ENCODE measurements around the gene CCP110.

The CCP110 gene

GRCh38 chr16:19555186-19555937 lies 31.6 kb downstream of the CCP110 start, which contains the start of gene VPS35L:
TSS of gene VPS35L (plus strand) at chr16:19555703. CDS start at chr16:19555730, 27 bp downstream.
- DNase-seq = peak; percentile 93

GRCh38 chr16:19555938-19556771 lies 32.4 kb downstream of the CCP110 start:
- no peak for DNase-seq

GRCh38 chr16:19559242-19559910 lies 35.6 kb downstream of the CCP110 start:
- DNase-seq = no peak

- DNase-seq = no peak
Measured at GRCh38 chr16:19560078-19560477, 36.3 kb downstream of the CCP110 start.

- DNase-seq = no peak
Measured at GRCh38 chr16:19563377-19563776, 39.6 kb downstream of the CCP110 start.

GRCh38 chr16:19566362-19566761 lies 42.6 kb downstream of the CCP110 start:
- DNase-seq = no peak

- no peak for DNase-seq
Measured at GRCh38 chr16:19567560-19567959, 43.8 kb downstream of the CCP110 start.

- no peak for DNase-seq
Measured at GRCh38 chr16:19573997-19574396, 50.3 kb downstream of the CCP110 start.

GRCh38 chr16:19574615-19575014 lies 50.9 kb downstream of the CCP110 start:
- DNase-seq = no peak

GRCh38 chr16:19578378-19578971 lies 54.7 kb downstream of the CCP110 start:
- DNase-seq = no peak

GRCh38 chr16:19582050-19582831 lies 58.5 kb downstream of the CCP110 start:
- DNase-seq = no peak

- peak; percentile 5 for DNase-seq
Measured at GRCh38 chr16:19583665-19584300, 60.0 kb downstream of the CCP110 start.

- DNase-seq = no peak
Measured at GRCh38 chr16:19588661-19589060, 64.9 kb downstream of the CCP110 start.

- DNase-seq = no peak
Measured at GRCh38 chr16:19589106-19589505, 65.4 kb downstream of the CCP110 start.

GRCh38 chr16:19589771-19590302 lies 66.1 kb downstream of the CCP110 start:
- DNase-seq = no peak

- no peak for DNase-seq
Measured at GRCh38 chr16:19595043-19595767, 71.5 kb downstream of the CCP110 start.

GRCh38 chr16:19598805-19599510 lies 75.2 kb downstream of the CCP110 start:
- DNase-seq = no peak

- no peak for DNase-seq
Measured at GRCh38 chr16:19599968-19600716, 76.4 kb downstream of the CCP110 start.
